Placental epithelial cell (primary cell): ENCODE measurements around the gene PPIB. TPM values are rescaled to one million over a fixed set of nuclear protein-coding genes. Genes with fewer than 3 reads are reported as not detected.

Experiments
- small RNA-seq: library from RNA; depleted of rRNA; stranded (forward); fragments of <200 nt; gene quantifications from one replicate; pipeline ENCODE3, GENCODE V24; 2012
- total RNA-seq: library from RNA; depleted of rRNA; stranded (reverse); fragments of >200 nt; gene quantifications from 2 replicates; pipeline ENCODE4 v1.2.3, GENCODE V29; 2012

PPIB gene
- total RNA-seq = 709 and 933 TPM in 2 replicates

GRCh38 chr15:64162869-64163658, at the start of gene PPIB:
Gene PPIB, minus strand, starts transcription at chr15:64163022. Its CDS starts 36 bp downstream, at chr15:64162986.

GRCh38 chr15:64151727-64152506, 10.9 kb downstream of the PPIB start, which contains the start of gene SNX22:
Gene SNX22, plus strand, starts transcription at chr15:64151731. Its CDS starts 45 bp downstream, at chr15:64151776.

Small RNA genes within 50 kb of the gene (small RNA-seq; reads per million reads assigned to genes)
- not detected for gene RF00019

Other genes starting within 250 kb of the PPIB start
- gene DAPK2, start 116.5 kb downstream of the PPIB start, total RNA-seq = under 0.01 and 0.39 TPM in 2 replicates
- gene CIAO2A, start 69.2 kb downstream of the PPIB start, total RNA-seq = 65.9 and 69.1 TPM in 2 replicates
- 37.2 and 37.3 TPM in 2 replicates for gene SNX1, start 67.0 kb downstream of the PPIB start, total RNA-seq
- 0.39 TPM in 1 of 2 replicates, not detected in the other for gene SNX22, start 11.3 kb downstream of the PPIB start, total RNA-seq
- gene CSNK1G1, start 193.2 kb upstream of the PPIB start, total RNA-seq = 25.5 and 29.4 TPM in 2 replicates
- 16.1 and 26.2 TPM in 2 replicates for gene PCLAF, start 218.4 kb upstream of the PPIB start, total RNA-seq
- gene TRIP4, start 224.8 kb upstream of the PPIB start, total RNA-seq = 11.0 and 13.3 TPM in 2 replicates